Stimulated activated CD8-positive, alpha-beta memory T cell treated with anti-CD3 and anti-CD28 coated beads, Interleukin-15, amount 100 ng/mL, for 1 hour (primary cell): ENCODE data around the gene ZNF160.
"Not testable (repeated sequence)": the region's sequence is repeated elsewhere in the genome, so short reads cannot be mapped to it uniquely, and the experiment has no call there.

Experiments
- DNase-seq: peaks from one replicate; pipeline ENCODE4 v3.0.0-alpha.2; 2020; ENCODE audit warnings: low read depth

Gene ZNF160

GRCh38 chr19:53092723-53093122 is 10.5 kb downstream of the ZNF160 start:
- no peak for DNase-seq

GRCh38 chr19:53091413-53092254 is 11.6 kb downstream of the ZNF160 start:
- DNase-seq, result no peak

DNA sequence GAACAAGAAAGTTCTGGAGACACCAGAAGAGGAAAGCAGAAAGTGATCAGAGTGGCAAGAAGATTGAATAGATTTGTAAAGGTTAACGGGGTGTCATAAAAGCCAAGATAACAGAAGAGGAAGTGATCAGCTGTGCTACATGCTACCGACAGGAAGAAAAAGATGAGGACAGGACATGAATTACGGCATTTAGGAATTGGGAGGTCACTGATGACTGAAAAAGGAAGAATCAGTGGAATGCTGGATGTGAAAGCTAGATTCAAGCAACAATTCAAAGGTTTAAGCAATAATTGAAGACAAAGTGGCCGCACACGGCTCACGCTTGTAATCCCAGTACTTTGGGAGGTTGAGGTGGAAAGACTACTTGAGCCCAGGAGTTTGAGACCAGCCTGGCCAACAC is 15.1 kb downstream of the ZNF160 start:
- no peak for DNase-seq

- no peak for DNase-seq
Observed at GRCh38 chr19:53086949-53087348, 16.3 kb downstream of the ZNF160 start.

DNA sequence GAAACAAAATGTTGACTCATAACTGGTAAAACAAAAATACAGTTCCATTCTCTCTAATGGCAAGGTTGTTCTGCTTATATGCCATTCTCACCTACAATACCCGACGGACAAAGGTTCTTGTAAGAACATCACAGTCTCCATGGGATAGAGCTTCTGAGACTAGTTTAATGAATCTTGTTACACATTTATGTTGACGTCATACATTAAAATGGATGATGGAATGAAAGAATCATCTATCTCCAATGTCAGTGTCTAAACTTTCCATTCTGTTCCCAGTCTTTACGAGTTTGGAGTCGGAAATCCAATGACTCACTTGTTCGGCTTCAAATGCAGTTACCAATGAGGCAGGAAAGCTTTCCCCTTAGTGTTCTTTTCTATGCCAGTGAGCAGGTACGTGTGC is 17.7 kb downstream of the ZNF160 start:
- DNase-seq, result no peak

DNA sequence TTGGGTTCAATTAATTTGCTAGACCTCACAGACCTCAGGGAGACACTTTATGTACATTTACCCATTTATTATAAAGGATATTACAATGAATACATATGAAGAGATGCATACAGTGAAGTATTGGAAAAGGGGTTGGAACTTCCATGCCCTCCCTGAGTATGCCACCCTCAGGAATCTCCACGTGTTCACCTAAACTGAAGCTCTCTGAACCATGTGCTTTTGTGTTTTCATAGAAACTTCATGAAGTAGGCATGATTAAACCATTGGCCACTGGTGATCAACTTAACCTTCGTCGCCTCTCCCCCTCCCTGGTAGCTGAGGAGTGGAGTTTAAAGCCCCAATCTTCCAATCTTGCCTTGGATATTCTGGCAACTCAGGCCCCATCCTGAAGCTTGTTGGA is 20.3 kb downstream of the ZNF160 start:
- no peak for DNase-seq

GRCh38 chr19:53079313-53079924 is 23.8 kb downstream of the ZNF160 start:
- no peak for DNase-seq

DNA sequence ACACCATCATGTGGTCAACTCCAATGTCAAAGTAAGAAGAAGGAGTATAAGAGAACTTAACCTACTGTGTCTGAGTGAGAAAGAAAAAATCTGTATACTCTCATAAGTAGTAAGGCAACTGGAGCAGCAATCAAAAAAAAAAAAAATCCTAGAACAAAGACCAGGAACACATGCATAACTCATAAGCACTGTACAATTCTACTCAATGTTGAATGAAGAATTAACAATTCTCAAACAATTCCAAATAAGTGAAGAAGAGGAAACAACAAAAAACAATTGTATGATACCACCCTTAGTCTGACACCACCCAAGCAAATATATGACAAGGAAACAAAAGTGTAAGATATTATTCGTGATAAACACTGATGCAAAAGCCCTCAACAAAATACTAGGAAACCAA is 24.6 kb downstream of the ZNF160 start:
- no peak for DNase-seq

GRCh38 chr19:53076984-53077383 is 26.2 kb downstream of the ZNF160 start:
- DNase-seq, result no peak

- no peak for DNase-seq
Observed at GRCh38 chr19:53068834-53069233, 34.4 kb downstream of the ZNF160 start.

- DNase-seq, result no peak
Observed at GRCh38 chr19:53068199-53068598, 35.0 kb downstream of the ZNF160 start.

- no peak for DNase-seq
Observed at GRCh38 chr19:53057904-53058580, 45.2 kb downstream of the ZNF160 start.

DNA sequence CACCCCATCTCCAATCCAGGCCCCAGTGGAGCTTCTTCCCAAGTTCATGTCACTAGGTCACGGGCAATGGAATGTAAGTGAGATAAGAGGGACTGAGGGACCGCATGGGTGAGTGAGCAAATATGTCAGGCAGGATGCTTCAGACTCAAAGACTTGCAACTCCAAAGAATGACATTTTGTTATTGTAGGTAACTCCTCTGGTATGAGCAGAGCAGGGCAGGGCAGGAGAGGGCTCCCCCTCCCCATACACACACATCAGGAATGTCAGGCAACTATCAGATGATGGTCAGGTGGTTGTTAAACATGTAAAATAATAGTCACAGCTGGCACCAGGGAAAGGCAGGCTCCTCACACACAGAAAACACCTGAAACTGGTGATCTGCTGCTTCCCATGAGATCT is 48.1 kb downstream of the ZNF160 start:
- DNase-seq, result no peak

GRCh38 chr19:53047379-53047778 is 55.8 kb downstream of the ZNF160 start:
- no peak for DNase-seq

DNA sequence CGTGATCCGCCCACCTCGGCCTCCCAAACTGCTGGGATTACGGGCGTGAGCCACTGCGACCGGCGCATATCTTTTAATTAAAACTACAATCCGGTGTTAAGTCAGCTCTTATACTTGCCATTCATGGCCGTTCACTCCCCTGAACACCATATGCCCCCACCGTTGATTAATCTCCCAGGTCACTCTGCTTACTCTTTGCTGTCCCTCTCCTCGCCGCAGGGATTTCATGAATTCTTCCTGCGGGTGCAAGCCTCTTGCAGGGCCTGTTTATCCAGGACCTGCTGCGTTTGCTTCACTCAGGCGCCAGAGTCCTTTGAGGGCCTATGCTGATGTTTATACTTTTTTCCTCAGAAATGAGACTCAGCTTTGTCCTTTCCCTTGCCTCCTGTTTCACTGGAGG is 57.7 kb downstream of the ZNF160 start:
- no peak for DNase-seq

GRCh38 chr19:53041366-53041765 is 61.9 kb downstream of the ZNF160 start:
- DNase-seq, result no peak

DNA sequence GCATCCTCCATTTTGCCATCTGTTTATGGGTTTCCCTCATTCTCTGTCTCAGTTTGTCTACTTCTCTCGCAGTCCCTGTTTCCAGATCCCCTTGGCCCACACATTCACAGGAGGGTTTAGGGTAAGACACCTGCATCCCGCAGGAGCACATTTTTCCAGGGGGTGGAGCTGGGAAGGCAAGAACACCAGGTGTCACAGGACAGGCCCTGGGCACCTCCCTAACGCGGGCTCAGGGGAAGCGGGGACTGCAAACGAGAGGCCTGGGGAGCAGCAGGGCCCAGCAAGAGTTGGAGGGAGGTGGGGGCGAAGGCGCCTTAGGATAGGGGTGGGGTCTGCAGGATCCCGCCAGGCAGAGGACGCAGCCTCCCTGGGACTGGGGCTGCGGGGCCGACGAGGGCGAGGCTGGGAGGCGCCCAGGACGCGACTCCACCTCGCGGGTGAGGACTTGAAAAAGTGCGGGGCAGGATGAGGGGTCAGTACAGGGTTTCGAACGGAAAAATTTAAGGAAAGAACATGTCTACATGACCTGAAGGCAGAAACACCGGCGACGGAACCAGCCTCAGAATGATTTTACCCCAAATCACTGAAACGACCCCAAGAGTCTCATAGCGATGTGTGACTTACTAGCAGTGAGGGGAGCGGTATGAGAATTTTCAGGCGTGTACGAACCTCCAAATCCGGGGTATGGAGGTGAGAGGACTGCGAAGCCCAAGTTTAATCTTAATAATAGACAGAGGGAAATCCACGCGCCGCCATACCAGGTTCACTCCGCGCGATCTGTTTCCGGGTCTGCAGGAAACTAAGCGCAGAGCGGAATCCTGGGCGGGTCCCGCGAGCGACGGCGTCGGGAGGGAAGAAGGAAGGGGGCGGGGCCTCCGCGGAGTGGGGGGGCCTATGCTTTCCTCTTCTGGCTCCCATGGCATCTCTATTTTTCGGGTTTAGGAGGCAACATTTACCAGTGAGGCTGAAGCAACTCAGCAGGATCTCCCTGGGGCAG is 65.8 kb downstream of the ZNF160 start:
- no peak for DNase-seq

- no peak for DNase-seq
Observed at GRCh38 chr19:53034948-53035675, 68.1 kb downstream of the ZNF160 start.

DNA sequence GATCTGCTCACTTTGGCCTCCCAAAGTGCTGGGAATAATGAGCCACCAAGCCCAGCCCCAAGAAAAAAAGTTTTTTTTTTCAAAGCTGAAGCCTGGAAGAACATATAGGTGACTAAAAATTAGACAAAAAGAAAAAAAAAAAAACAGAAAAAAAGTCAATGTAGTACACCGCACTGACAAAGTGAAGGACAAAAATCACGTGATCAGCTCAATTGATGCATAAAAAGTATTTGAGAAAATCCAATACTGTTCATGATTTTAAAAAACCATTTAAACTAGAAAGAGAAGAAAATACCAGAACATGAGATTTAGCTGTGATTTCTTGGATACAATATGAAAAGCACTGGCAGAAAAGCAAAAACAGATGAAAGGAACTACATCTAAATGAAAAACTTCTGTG is 69.2 kb downstream of the ZNF160 start:
- no peak for DNase-seq

DNA sequence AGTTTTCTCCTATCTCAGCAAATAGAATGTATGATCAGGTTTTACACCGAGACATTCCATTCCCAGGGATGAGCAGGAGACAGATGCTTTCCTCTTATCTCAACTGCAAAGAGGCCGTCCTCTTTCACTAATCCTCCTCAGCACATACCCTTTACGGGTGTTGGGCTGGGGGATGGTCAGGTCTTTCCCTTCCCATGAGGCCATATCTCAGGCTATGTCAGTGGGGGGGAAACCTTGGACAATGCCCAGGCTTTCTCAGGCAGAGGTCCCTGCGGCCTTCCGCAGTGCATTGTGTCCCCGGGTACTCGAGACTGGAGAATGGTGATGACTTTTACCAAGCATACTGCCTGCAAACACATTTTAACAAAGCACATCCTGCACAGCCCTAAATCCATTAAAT is 74.9 kb downstream of the ZNF160 start:
- not testable (repeated sequence) for DNase-seq

- DNase-seq, result no peak
Observed at GRCh38 chr19:53019684-53020083, 83.5 kb downstream of the ZNF160 start.
